DOHH2 (cell line): ENCODE data around the gene KLHL14.
"Not testable (repeated sequence)": the region's sequence is repeated elsewhere in the genome, so short reads cannot be mapped to it uniquely, and the experiment has no call there.

Experiments
- EZH2phosphoT487 ChIP-seq: fragments of 200-600 bp; sonication (generic); IDR thresholded peaks from 2 replicates; pipeline ENCODE4 v1.6.1; 2017; ENCODE audit warnings: borderline replicate concordance, mild to moderate bottlenecking, antibody characterized with exemption, low read length, moderate library complexity, mixed read lengths
- TF ChIP-seq, protein P1 (sequence below): fragments of 200-600 bp; sonication (generic); IDR thresholded peaks from one replicate; pipeline ENCODE4 v1.5.1; 2014; ENCODE audit warnings: antibody characterized with exemption, mild to moderate bottlenecking, low read depth, low read length; ENCODE audit not compliant: poor library complexity, severe bottlenecking

DNA sequence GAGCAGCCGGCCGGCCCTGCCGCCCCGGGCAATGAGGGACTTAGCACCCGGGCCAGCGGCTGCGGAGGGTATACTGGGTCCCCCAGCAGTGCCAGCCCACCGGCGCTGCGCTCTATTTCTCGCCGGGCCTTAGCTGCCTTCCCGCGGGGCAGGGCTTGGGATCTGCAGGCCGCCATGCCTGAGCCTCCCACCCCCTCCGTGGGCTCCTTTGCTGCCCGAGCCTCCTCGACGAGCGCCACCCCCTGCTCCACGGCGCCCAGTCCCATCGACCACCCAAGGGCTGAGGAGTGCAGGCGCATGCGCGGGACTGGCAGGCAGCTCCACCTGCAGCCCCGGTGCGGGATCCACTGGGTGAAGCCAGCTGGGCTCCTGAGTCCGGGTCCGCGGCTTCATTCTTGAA is 21.8 kb upstream of the KLHL14 start:
- TF ChIP-seq, protein P1, sequence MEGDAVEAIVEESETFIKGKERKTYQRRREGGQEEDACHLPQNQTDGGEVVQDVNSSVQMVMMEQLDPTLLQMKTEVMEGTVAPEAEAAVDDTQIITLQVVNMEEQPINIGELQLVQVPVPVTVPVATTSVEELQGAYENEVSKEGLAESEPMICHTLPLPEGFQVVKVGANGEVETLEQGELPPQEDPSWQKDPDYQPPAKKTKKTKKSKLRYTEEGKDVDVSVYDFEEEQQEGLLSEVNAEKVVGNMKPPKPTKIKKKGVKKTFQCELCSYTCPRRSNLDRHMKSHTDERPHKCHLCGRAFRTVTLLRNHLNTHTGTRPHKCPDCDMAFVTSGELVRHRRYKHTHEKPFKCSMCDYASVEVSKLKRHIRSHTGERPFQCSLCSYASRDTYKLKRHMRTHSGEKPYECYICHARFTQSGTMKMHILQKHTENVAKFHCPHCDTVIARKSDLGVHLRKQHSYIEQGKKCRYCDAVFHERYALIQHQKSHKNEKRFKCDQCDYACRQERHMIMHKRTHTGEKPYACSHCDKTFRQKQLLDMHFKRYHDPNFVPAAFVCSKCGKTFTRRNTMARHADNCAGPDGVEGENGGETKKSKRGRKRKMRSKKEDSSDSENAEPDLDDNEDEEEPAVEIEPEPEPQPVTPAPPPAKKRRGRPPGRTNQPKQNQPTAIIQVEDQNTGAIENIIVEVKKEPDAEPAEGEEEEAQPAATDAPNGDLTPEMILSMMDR = not testable (repeated sequence)
- TF ChIP-seq EZH2phosphoT487 = not testable (repeated sequence)
